ENCODE data around the gene IGFALS.

The IGFALS gene

DNA sequence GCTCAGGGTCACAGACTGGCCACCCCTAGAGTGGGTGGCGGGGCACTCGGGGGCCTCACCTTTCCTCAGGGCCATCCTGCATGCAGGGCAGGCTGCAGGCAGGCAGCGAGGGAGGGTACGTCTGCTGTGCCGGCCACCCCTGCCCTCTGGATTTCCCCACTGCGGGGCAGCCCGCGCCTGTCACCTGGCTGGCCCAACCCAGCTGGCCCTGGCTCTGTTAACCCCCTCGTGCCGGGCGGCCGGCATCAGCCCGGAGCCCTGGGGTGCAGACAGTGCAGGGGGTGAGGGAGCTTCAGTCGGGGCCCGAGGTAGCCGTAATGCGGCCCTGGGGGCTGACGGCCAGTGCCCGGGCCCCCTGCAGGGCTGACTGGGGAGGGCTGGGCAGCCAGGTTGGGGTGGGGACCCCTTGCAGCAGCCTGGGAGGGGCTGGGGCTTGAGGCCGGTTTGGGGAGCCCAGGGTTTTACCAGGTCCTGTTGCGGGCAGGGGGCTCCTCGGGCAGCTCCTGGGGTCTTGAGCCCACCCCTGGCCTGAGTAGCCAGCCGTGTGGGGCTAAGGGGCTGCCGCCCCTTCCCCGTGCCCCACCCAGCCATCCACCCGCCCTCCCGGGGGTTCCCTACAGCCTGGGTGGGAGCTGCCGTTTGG, at the start of gene IGFALS:
Gene IGFALS (minus strand): TSS at position 128 of the 643 bp plus-strand sequence. CDS start 53 bp downstream, at position 75.
- DNase-seq (ENCODE audit: low spot score) (no peak), FAIRE-seq (no peak)

DNA sequence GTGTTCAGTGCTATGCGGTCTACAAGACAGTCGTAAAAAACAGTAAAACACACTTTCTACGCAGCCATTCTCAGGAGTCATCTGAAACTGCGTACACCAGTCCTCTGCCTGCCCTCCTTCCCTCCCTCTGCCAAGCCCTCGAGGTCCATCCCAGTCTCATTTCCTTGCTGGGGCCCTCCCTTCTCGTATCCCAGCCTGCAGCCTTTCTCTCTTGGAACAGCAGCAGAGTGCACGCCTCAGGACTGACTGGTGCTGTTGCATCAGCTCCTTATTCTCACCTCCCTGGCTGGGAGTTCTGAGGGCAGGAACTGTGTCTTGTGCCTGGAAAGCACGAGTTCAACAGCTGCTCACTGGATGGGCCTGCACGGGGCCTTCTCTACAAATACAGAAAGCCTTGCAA, 46.0 kb upstream of the IGFALS start:
- DNase-seq (ENCODE audit: low spot score) (no peak), FAIRE-seq (no peak)

DNA sequence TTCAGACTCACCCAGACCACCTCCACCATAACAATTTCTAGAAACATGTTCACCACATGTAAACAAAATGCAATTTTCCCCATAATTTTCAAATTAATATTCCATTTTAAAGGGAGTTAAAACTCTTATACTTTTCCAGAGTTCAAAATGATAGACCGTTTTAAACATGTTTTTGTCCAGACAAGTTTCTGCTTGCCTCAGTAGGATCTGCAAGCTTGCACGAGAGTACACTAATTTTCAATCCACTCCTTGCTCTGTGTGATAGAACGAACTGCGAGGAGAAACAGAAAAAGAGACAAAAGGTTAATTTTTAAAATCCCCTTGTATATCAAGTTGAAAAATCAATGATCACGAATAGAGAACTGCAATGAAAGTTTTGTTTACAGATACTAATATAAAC, 40.6 kb upstream of the IGFALS start:
- DNase-seq (ENCODE audit: low spot score) (no peak), FAIRE-seq (no peak)

DNA sequence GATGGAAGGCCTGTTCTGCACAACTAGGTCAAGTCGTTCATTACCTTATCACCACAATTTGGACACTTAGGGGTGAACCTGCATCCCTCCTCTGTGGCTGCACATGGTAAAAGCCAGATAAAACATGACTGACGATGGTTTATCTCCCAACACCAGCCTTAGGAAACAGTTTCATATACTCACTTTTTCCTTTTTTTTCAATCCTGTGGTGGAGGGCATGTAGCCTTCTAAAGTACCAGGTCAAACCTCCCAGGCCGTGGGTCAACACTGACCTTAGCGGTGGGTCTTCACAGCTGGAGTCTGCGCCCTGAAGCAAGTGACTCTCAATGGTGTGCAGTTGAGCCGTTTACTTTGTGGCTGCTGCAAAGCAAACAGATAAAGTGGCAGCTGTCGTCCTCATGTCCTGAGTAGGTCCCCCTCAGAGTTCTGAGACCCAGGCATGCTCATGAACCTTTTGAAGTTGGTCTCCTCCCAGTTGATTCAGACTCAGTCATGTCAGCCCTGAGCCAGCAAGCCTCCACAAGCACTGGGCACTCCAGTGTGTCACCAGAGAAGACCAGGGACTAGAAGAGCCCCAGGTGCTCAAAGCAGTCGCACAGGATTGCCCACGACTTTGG, 39.4 kb upstream of the IGFALS start:
- no peak for DNase-seq (ENCODE audit: low spot score)

DNA sequence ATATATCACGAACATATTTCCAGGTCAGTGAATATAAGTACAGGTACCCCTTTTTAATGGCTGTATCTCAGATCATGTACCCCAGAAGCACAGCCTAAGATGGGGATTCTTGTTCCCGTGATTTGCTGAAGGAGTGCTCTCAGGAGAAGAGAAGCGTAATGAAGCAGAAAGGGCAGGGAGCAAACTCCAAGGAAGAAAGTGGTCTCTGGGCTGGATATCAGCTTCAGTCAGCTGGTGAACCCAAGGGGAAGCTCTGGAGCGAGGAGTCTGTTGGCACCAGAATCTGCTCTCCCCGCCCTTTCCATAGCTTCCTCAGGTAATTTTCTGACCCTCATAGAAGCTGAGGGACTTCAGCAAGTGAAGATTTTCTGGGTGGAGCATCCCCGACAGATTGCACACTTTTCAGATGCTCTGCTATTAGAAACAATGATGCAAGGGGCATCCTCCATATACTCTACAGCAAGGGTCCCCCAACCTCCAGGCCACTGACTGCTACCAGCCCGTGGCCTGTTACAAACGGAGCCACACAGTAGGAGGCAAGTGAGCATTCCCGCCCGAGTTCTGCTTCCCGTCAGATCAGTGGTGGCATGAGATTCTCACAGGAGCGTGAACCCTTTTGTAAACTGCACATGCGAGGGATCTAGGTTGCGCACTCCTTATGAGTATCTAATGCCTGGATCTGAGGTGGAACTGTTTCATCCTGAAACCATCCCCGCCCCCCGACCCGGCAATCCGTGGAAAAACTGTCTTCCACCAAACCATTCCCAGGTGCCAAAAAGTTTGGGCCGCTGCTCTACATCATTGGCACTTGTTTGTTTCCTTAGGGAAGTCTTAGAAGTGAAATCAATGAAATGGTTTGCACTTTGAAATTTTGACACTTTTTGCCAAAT, 37.9 kb upstream of the IGFALS start:
- FAIRE-seq (no peak), DNase-seq (ENCODE audit: low spot score) (no peak)

More for the DNA sequence above, 39.4 kb upstream of the IGFALS start:
- no peak for FAIRE-seq

DNA sequence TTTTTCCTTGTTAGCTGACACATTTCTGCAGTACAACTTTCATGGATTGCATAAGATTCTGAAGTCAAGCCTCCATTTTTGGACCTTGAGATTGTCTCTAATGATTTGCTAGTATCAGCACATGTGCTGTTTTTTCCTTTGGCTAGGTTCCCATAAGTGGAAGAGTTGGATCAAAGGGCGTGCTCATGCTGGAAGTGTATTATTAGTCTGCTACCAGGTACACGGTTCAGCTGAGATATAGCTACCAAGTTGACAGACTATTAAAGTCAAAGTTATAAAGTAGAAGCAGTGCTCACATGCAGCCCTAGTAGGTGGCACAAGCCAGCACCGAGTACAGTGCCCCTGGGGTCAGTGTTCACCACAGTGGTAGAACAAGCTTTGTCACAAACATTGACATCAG, 36.7 kb upstream of the IGFALS start:
- no peak for DNase-seq (ENCODE audit: low spot score)
- no peak for FAIRE-seq

DNA sequence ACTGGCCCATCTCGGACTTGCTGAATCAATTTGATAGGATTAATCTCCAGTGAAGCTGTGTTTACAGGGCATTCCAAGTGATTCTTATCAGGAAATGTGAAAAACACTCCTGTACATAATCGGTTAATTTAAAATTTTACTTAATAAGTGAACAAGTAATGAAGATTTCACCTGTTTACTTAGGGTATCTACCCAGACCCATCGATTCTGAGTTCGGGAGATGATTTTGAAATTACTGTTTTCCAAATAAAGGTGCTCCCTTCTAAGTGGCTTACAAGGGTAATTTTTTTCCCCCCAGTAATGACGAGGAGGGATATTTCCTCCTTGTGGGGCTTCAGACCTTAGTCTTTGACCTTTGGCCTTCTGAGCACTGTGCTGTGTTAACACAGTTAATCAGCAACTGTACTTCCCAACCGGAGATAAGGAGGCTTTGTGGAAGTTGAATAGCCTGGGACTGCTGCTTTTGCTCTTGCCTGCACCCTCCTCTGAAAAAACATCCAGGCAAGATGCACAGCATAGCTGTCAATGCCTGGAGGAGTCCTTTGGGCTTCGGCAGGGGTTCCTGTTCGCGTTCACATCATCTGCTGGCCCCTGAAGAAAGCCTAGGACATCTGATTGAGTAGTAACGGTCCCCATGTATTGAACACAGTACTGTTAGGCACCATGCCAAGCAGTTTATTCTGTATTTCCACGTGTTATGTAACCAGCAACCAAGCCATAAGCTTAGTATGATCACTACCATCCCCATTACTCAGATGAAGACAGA, 35.3 kb upstream of the IGFALS start:
- FAIRE-seq (no peak), DNase-seq (ENCODE audit: low spot score) (no peak)

DNA sequence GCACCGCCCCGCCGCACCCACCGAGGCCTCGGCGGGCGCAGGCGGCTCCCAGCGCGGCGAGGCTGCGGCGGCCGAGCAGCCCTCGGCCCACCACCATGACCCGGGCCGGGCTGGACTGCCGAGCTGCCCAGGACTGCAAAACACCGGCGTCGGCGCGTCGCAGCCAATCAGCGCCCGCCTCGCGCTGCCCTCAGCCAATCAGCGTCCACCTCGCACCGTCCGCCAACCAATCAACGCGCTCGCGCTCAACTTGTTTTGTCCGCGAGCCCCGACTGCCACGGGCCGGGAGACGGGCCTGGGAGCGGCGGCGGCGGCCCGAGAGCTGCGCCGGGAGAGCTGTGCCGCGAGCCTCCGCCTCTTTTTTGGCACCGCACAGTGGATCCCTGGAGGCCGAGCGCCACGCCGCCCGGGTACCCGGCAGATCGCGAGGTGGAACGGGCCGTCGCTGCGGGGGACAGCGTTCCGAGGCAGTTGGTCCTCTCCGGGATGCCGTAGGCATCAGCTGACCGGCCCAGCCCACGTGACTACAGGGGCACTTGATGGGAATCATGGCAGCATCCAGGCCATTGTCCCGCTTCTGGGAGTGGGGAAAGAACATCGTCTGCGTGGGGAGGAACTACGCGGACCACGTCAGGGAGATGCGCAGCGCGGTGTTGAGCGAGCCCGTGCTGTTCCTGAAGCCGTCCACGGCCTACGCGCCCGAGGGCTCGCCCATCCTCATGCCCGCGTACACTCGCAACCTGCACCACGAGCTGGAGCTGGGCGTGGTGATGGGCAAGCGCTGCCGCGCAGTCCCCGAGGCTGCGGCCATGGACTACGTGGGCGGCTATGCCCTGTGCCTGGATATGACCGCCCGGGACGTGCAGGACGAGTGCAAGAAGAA, 33.4 kb upstream of the IGFALS start, which contains the start of the genes FAHD1 and HAGH:
Gene FAHD1 (plus strand): TSS at position 516 of the 883 bp plus-strand sequence. CDS start 33 bp downstream, at position 549.
Gene HAGH (minus strand): TSS at position 135 of the 883 bp plus-strand sequence. CDS start 38 bp downstream, at position 97.
- FAIRE-seq: no peak
- DNase-seq (ENCODE audit: low spot score): peak; percentile 82

DNA sequence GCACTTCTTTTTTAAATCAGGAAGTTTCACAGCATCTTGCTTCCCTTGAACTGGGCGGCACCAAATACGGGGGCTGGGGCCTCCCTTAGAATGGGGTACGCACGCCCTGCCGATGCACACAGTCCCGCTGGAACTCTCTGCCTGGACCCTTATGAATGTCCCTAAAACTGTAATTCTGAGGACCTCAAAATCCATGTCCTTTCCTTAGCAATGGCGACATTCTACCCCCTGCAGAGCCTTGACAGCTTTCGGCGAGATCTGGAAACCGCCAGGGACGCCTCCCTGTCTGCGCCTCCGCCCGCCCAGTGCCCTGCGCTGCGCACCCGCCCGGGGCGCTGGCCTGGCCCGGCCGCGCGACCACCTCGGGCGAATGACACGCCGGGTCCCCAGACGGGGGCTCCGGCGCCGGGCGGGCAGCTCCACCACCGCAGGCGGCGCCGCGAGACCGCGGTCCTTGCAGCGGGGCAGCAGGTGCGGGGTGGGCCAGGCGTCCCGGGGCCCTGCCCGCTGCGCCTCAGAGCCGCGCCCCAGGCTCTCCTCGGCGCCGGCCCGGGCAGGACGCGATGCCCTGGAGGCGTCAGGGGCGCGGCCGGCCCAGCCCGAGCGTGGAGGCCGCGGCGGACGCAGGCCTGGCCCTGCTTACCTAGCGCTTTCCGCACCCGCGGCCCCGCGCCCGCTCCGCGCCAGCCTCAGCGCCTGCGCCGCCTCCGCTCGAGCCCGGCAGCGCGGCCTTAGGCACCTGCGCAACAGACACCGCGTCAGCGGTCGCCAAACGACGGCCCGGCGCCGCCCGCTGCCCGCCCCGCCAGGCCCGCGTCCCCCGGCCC, 32.6 kb upstream of the IGFALS start:
- peak; percentile 34 for DNase-seq (ENCODE audit: low spot score)
- no peak for FAIRE-seq

DNA sequence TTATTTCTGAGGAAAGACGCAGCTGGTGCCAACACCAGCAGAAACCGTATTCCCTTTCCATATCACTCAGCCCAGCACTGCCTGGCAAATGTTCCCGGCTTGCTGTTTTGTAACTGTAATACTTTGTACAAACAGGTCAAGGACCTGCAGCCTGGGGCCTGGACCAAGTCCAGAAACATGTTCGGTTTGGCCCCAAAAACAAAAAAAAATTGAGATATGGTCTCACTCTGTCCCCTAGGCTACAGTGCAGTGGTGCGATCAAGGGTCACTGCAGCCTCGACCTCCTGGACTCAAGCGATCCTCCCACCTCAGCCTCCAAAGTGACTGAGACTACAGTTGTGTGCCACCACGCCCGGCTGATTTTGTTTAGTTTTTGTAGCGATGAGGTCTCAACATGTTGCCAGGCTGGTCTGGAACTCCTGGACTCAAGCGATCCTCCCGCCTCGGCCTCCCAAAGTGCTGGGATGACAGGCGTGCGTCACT, 31.9 kb upstream of the IGFALS start:
- no peak for DNase-seq (ENCODE audit: low spot score)
- FAIRE-seq: no peak

DNA sequence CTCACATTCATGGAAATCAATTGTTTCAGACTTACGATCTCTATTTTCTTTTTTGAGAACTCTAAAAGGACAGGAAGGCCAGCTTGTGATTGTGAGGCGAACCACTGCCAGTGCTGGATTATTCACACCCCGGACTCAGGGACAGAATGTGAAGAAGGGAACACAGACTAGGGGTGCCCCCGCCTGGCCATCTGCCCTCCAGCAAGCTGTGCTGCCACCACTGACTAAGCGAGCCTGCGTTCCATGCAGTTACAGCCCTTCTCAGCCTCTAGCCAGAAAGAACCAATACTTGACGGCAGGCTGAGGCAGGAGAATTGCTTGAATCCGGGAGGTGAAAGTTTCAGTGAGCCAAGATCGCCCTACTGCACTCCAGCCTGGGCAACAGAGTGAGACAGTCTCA, 30.3 kb upstream of the IGFALS start:
- DNase-seq (ENCODE audit: low spot score): no peak

DNA sequence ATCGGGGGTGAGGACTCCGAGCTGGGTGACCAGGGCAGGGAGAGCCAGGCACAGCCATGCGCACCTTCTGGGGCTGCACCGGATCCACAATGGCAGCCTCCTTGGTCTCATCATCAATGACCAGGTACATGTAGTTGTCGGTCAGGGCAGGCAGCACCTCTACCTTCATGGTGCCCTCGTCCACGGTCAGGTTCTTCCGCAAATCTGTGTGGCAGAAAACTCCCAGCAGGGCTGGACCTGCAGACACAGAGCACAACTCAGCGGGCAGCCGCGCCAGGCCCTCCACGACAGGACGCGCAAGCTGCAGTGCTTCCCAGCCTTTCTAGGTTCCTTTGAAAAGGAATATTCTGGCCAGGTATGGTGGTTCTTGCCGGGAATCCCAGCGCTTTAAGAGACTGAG, 29.3 kb upstream of the IGFALS start:
- DNase-seq (ENCODE audit: low spot score) (no peak), FAIRE-seq (no peak)

More for the DNA sequence above, 30.3 kb upstream of the IGFALS start:
- FAIRE-seq: no peak

DNA sequence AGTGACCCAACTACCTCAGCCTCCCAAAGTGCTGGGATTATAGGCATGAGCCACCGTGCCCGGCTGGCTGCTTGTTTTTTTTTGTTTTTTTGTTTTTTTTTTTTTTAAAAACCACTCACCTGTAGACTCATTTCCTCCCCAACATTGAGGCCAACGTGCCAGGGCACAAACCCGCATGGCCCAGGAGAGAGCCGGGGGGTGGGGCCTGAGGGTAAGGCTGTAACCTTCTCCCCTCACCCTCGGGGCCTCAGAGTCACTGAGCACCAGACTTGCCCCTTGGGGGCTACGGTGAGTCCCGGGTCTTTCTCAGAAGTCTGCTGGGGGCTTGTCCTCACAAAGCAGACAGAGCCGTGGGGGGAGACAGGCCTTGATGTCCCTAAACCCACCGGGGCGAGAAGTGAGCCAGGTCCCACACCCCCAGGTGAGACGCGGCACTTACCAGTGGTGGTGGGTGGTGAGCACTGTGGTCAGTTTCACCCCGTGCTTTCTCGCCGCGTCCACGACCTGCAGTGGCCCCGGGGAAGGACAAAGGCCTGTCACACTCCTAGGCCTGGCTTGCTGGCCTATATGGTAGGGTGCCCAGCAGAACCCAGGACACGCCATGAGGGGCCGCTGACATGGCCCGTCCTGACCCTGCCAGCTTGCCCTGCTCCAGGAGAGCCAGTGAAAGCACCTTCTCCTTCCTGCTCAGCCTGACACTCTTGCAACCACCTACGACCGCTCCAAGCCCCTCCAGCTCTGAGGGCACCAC, 28.5 kb upstream of the IGFALS start:
- DNase-seq (ENCODE audit: low spot score) (no peak), FAIRE-seq (no peak)

DNA sequence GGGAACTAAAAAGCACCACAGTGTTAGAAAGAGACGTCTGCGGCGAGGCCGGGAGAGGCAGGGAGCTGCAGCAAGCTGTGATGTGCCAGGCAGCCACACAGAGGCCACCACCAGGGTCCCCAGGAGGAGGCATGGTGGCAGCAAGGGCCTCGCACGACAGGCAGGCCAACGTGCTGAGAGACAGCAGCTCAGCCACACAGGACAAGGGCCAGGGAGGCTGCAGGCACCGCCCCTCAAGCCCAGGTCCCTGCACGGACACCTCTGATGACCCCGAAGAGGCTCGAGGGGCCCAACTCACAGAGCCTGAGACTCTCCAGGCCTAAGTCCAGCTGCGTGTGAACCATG, 27.4 kb upstream of the IGFALS start:
- FAIRE-seq: no peak
- DNase-seq (ENCODE audit: low spot score): no peak

DNA sequence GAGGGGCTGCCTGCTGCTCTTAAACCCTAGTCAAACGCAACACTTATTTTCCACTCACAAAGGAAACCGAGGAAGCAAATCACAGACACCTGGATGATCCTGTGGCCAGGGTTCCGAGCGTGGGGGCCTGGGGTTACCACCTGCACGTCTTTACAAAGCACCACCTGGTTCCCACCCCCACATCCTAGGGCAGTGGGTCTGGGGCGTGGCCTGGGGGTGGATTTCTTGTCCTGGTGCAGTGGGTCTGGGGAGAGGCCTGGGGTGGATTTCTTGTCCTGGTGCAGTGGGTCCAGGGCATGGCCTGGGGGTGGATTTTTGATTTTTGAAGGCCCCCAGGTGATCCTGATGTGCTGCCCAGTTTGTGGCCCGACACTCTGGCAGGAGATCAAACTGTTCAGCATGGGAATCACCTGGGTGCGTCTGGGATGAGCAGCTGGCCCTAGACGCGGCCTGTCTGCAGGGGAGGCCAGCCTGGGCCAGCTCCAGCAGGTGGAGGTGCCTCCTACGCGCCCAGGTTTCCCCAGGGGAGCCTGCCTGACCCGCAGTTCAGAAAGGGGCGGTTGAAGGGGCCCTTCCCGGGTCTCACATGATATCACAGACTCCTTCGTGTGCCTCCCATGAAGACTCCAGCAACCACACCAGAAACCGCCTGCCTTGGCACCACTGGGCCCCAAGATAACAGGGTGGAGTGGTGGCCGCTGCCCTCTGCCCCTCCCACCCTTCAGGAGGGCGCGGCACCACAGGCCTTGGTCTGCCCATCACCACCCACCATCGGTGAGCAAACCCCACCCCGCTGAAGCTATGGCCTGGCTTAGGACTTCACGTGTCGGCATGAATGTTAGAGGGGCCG, 26.8 kb upstream of the IGFALS start:
- FAIRE-seq (no peak), DNase-seq (ENCODE audit: low spot score) (no peak)

DNA sequence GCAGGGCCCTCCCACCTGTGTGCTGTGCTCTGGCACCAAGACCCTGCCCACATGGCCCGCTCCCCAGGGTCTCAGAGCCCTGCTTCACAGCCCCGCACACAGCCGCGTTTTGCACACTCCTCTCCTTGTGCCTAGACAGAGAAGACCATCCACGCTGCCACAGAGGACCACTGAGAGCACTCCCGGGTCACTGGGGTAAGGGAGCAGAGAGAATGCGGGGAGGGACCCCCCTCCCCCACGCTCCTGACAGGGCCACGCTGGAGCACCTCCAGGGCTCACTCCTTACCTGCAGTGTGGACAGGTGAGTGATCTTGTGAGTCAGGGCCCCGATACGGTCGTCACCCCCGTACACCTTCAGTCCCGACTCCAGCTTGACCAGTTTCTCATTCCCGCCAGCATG, 26.1 kb upstream of the IGFALS start:
- DNase-seq (ENCODE audit: low spot score): no peak
- FAIRE-seq: no peak

DNA sequence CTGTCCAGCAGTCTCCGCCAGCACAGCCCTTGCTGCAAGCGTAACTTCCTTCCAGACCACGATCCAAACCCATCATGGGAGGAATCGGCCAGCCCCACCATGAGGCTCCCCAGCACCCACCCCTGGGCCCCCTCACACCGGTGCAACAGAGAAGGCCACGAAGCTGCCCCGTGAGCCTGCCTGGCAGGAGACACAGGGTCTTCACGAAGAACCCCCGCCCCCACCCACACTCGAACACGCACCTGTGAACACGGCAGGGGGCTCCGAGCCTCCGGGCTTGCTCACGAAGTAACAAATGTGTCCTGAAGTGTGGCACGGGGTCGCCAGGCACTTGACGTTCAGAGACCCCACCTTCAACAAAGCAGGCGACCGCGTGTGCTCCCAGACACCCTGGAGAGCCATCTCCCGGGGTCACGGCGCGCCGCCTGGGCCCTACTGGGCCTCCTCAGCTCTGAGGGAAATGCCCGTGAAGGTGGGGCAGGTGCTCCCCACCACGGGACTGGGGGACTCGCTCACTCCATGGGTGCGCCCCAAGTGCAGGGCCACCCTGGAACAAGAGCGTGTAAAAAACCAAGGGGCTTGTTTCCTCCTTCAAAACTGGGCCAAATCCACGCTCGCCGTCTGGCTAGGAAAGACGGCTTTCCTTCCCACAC, 25.5 kb upstream of the IGFALS start:
- DNase-seq (ENCODE audit: low spot score): no peak
- FAIRE-seq: no peak

Data from RCC 7860 (cell line).